AG04450 (cell line): Measurements from ENCODE around the gene DNAH8. TPM values are rescaled to one million over a fixed set of nuclear protein-coding genes. Genes with fewer than 3 reads are reported as not detected.

Source experiments
- CTCF ChIA-PET: fragments of 300-600, 350-600 bp; formaldehyde crosslinking; extraction: SDS; loops from one replicate; lab custom pipeline; 2022; ENCODE audit warnings: antibody characterized with exemption, inconsistent platforms; lab: Charles Lee
- POLR2A ChIA-PET: fragments of 350-600 bp; formaldehyde crosslinking; extraction: SDS; loops from one replicate; lab custom pipeline; 2021; ENCODE audit warnings: antibody characterized with exemption, inconsistent platforms; lab: Yijun Ruan, JAX
- DNase-seq: peaks from one replicate; pipeline ENCODE4 v3.0.0-alpha.2; 2011; ENCODE audit warnings: low read depth, low spot score
- H3K27ac ChIP-seq: one replicate; pipeline ENCODE4 v1.5.1; 2012; ENCODE audit warnings: low read depth, low read length, control low read depth
- H3K27me3 ChIP-seq: one replicate; pipeline ENCODE4 v1.6.0; 2012; ENCODE audit warnings: low read length; ENCODE audit not compliant: control insufficient read depth, insufficient read depth
- H3K4me3 ChIP-seq: 2 replicates; pipeline ENCODE4 v1.5.1; 2011; ENCODE audit warnings: mild to moderate bottlenecking, low read depth, low read length, control low read depth
- H3K9me3 ChIP-seq: 2 replicates; pipeline ENCODE4 v1.5.1; 2012; ENCODE audit warnings: low read length; ENCODE audit not compliant: control insufficient read depth, insufficient read depth
- CTCF ChIP-seq: IDR thresholded peaks from 2 replicates; pipeline ENCODE4 v1.5.1; 2011; ENCODE audit warnings: low read depth, low read length, control low read depth, inconsistent platforms
- polyA plus RNA-seq: library from polyadenylated mRNA; depleted of rRNA; stranded (reverse); fragments of >200 nt; gene quantifications from 2 replicates; pipeline ENCODE4 v1.2.3, GENCODE V29; 2011

Gene DNAH8
- polyA plus RNA-seq, 1 experiment = not detected

GRCh38 chr6:39003072-39003471, 288.0 kb downstream of the DNAH8 start:
- POLR2A ChIA-PET = no interaction called here

GRCh38 chr6:39003492-39003891, 288.4 kb downstream of the DNAH8 start:
- H3K9me3 ChIP-seq = no peaks in the 10 kb centered on the region
- ChIA-PET CTCF (interaction anchor here (1.4 to 2.3 kb wide), 3 partner anchors 12 to 300 kb away, joined by 3 to 9 read pairs (median 3); no protein-coding TSS in a partner anchor), POLR2A (no interaction called here)
- H3K4me3 ChIP-seq = no peak overlapping the region
- H3K27ac ChIP-seq = no peak overlapping the region
- no peaks in the 10 kb centered on the region for H3K27me3 ChIP-seq
- no peak for DNase-seq
- no peak for TF ChIP-seq CTCF

More at GRCh38 chr6:39003072-39003471, 288.0 kb downstream of the DNAH8 start:
- H3K27ac ChIP-seq = no peak overlapping the region
- CTCF ChIA-PET = interaction anchor here (0.8 to 2.3 kb wide), 4 partner anchors 12 to 300 kb away, joined by 3 to 9 read pairs (median 3); no protein-coding TSS in a partner anchor
- DNase-seq = no peak
- H3K9me3 ChIP-seq = no peaks in the 10 kb centered on the region
- no peaks in the 10 kb centered on the region for H3K27me3 ChIP-seq
- H3K4me3 ChIP-seq = no peak overlapping the region
- no peak for TF ChIP-seq CTCF

GRCh38 chr6:39004801-39005200, 289.7 kb downstream of the DNAH8 start:
- POLR2A ChIA-PET = no interaction called here
- CTCF ChIA-PET = interaction anchor here (1.7 kb wide), 1 partner anchor 306 kb away, joined by 4 read pairs; no protein-coding TSS in a partner anchor
- Histone ChIP-seq H3K27me3 (no peaks in the 10 kb centered on the region), H3K9me3 (no peaks in the 10 kb centered on the region), H3K4me3 (no peak overlapping the region), H3K27ac (no peak overlapping the region)
- no peak for DNase-seq
- no peak for TF ChIP-seq CTCF

GRCh38 chr6:39005774-39006173, 290.7 kb downstream of the DNAH8 start:
- ChIA-PET CTCF (no interaction called here), POLR2A (no interaction called here)
- no peak for TF ChIP-seq CTCF
- DNase-seq = no peak
- Histone ChIP-seq H3K9me3 (no peaks in the 10 kb centered on the region), H3K27me3 (no peaks in the 10 kb centered on the region), H3K4me3 (no peak overlapping the region), H3K27ac (no peak overlapping the region)

GRCh38 chr6:39007575-39007974, 292.5 kb downstream of the DNAH8 start:
- Histone ChIP-seq H3K27ac (no peak overlapping the region), H3K9me3 (no peaks in the 10 kb centered on the region), H3K27me3 (no peaks in the 10 kb centered on the region), H3K4me3 (no peak overlapping the region)
- no peak for DNase-seq
- ChIA-PET POLR2A (no interaction called here), CTCF (no interaction called here)
- TF ChIP-seq CTCF = no peak
